K562 (cell line): Measurements from ENCODE around the gene URB2. TPM values are rescaled to one million over a fixed set of nuclear protein-coding genes. Genes with fewer than 3 reads are reported as not detected.

Experiments used
- ATAC-seq: fragments of 200-7000 bp; cut with Tn5 transposase; 3 replicates; pipeline ENCODE4 v1.9.1; 2020; ENCODE audit warnings: moderate library complexity
- BruUV-seq: library from RNA; stranded (reverse); fragments of 400-500 nt; replicated peaks from 2 replicates; lab custom pipeline; 2021; lab: Mats Ljungman, UMichigan
- CTCF ChIA-PET: fragments of 300-600 bp; formaldehyde crosslinking; extraction: SDS; loops from one replicate; lab custom pipeline; 2021; ENCODE audit warnings: low intra/inter-chr PET ratio; lab: Yijun Ruan, JAX
- POLR2A ChIA-PET: fragments of 300-600, 350-650 bp; sonication (Branson Sonifier 250); formaldehyde crosslinking; extraction: SDS; loops from one replicate; lab custom pipeline; 2021; ENCODE audit warnings: antibody characterized with exemption, inconsistent platforms; lab: Yijun Ruan, JAX
- DNase-seq, 4 experiments: peaks; one replicate each; pipeline versions ENCODE4 v3.0.0 to v3.0.0-alpha.2; 2011 to 2018; ENCODE audit warnings: low spot score in 3 of 4, mixed read lengths in 3 of 4; ENCODE audit errors: extremely low read depth in 1 of 4
- FAIRE-seq: peaks from 2 replicates; lab custom pipeline; 2011; peaks lifted over from hg19 to GRCh38; lab: Jason Lieb, UNC
- H2AFZ ChIP-seq: 2 replicates; pipeline ENCODE4 v1.6.0; 2011; ENCODE audit warnings: low read depth, low read length, control low read depth, inconsistent platforms
- H3K27ac ChIP-seq: fragments of 200-600 bp; 3 replicates; pipeline ENCODE4 v1.8.0; 2011; ENCODE audit warnings: low read depth, mild to moderate bottlenecking, control low read depth, inconsistent platforms, low read length, moderate library complexity, mixed read lengths; ENCODE audit errors: extremely low read depth
- H3K27me3 ChIP-seq, 2 experiments: fragments of 300-600 bp in 1 of 2; 2 replicates in 1 of 2; 3 replicates in 1 of 2; pipeline versions ENCODE4 v1.6.0 to v1.8.0; 2011; ENCODE audit warnings: inconsistent platforms in 2 of 2, low read length in 2 of 2, mild to moderate bottlenecking in 1 of 2, mixed read lengths in 1 of 2, moderate library complexity in 1 of 2; ENCODE audit not compliant: control insufficient read depth in 2 of 2, insufficient read depth in 2 of 2
- H3K36me3 ChIP-seq: fragments of 300-600 bp; 3 replicates; pipeline ENCODE4 v1.8.0; 2011; ENCODE audit warnings: mild to moderate bottlenecking, low read length, inconsistent platforms; ENCODE audit not compliant: control insufficient read depth, insufficient read depth
- H3K4me1 ChIP-seq, 2 experiments: fragments of 200-600 bp in 1 of 2; replicated peaks in 1 of 2; 2 replicates in 1 of 2; 3 replicates in 1 of 2; pipeline versions ENCODE4 v1.5.1 to v1.8.0; 2011; ENCODE audit warnings: inconsistent platforms in 2 of 2, low read length in 2 of 2, mild to moderate bottlenecking in 1 of 2, mixed read lengths in 1 of 2, moderate library complexity in 1 of 2; ENCODE audit not compliant: control insufficient read depth in 2 of 2, insufficient read depth in 2 of 2
- H3K4me2 ChIP-seq: 2 replicates; pipeline ENCODE4 v1.6.1; 2011; ENCODE audit warnings: low read length, control low read depth, inconsistent platforms, mixed read lengths; ENCODE audit not compliant: insufficient read depth
- H3K4me3 ChIP-seq: fragments of 200-600 bp; sonication (generic), shearing (Covaris generic); 2 replicates; pipeline ENCODE4 v1.5.1; 2016; ENCODE audit warnings: control low read depth, inconsistent platforms
- H3K79me2 ChIP-seq: fragments of 200-600 bp; 3 replicates; pipeline ENCODE4 v1.8.0; 2011; ENCODE audit warnings: low read length, inconsistent platforms; ENCODE audit not compliant: control insufficient read depth, insufficient read depth
- H3K9ac ChIP-seq, 2 experiments: 2 replicates each; pipeline versions ENCODE4 v1.6.0 to v1.6.1; 2011; ENCODE audit warnings: low read depth in 2 of 2, low read length in 2 of 2, control low read depth in 1 of 2, inconsistent platforms in 1 of 2, mild to moderate bottlenecking in 1 of 2, mixed read lengths in 1 of 2; ENCODE audit not compliant: insufficient read depth in 1 of 2
- H3K9me1 ChIP-seq: one replicate; pipeline ENCODE4 v1.6.0; 2011; ENCODE audit warnings: inconsistent platforms, mild to moderate bottlenecking, low read length, moderate library complexity; ENCODE audit not compliant: control insufficient read depth, insufficient read depth
- H3K9me3 ChIP-seq: replicated peaks from 2 replicates; pipeline ENCODE4 v1.5.1; 2011; ENCODE audit warnings: low read depth, low read length, inconsistent platforms; ENCODE audit not compliant: control insufficient read depth, insufficient read depth
- H4K20me1 ChIP-seq: replicated peaks from 2 replicates; pipeline ENCODE4 v1.6.1; 2011; ENCODE audit warnings: low read length, inconsistent platforms, mixed read lengths; ENCODE audit not compliant: control insufficient read depth, insufficient read depth
- ATF7 ChIP-seq: fragments of 450-650 bp; IDR thresholded peaks from 2 replicates; pipeline ENCODE4 v1.7.1; 2014; ENCODE audit warnings: mild to moderate bottlenecking, moderate library complexity
- ELF2 ChIP-seq: fragments of 250-450 bp; sonication (Bioruptor Pico); IDR thresholded peaks from 2 replicates; pipeline ENCODE4 v1.5.0; 2021; ENCODE audit warnings: mild to moderate bottlenecking
- EP400 ChIP-seq: fragments of 450-650 bp; IDR thresholded peaks from 2 replicates; pipeline ENCODE4 v1.6.1; 2017; ENCODE audit warnings: antibody characterized with exemption, mild to moderate bottlenecking, moderate library complexity
- NFYB ChIP-seq: IDR thresholded peaks from 2 replicates; pipeline ENCODE4 v1.6.1; 2011; ENCODE audit warnings: mild to moderate bottlenecking, moderate library complexity; ENCODE audit not compliant: insufficient read length; ENCODE audit errors: extremely low read depth
- POLR2AphosphoS5 ChIP-seq: IDR thresholded peaks from 2 replicates; pipeline ENCODE4 v1.6.1; 2011; ENCODE audit warnings: mild to moderate bottlenecking, low read depth, low read length, moderate library complexity; ENCODE audit not compliant: control insufficient read depth, insufficient read depth
- ZEB2 ChIP-seq: fragments of 450-650 bp; IDR thresholded peaks from 2 replicates; pipeline ENCODE4 v1.6.1; 2016
- ZKSCAN3 ChIP-seq: fragments of 250-450 bp; sonication (Bioruptor Pico); IDR thresholded peaks from 2 replicates; pipeline ENCODE4 v1.4.0; 2020
- ZNF12 ChIP-seq: sonication (generic); formaldehyde crosslinking; IDR thresholded peaks from 2 replicates; pipeline ENCODE4 v1.4.0; 2020; ENCODE audit warnings: mild to moderate bottlenecking, missing genetic modification reagents
- ZNF584 ChIP-seq: fragments of 200-800 bp; sonication (Bioruptor generic); IDR thresholded peaks from 2 replicates; pipeline ENCODE4 v1.6.1; 2016; ENCODE audit warnings: low read depth, mild to moderate bottlenecking, missing genetic modification characterization, missing compliant biosample characterization
- WGBS: fragments of 100-300 bp; shearing (Covaris generic); methylation state at CpG from one replicate; pipeline ENCODE4 v1.1.6; 2016; ENCODE audit warnings: low coverage, mixed read lengths; ENCODE audit not compliant: insufficient coverage; ENCODE audit errors: missing lambda C conversion rate; 5-methylcytosine and 5-hydroxymethylcytosine counted together
- in situ Hi-C: fragments of 300-500 bp; cut with MboI; formaldehyde crosslinking; loops from 4 replicates; pipeline ENCODE4 v1.15.0; 2018; ENCODE audit warnings: inconsistent platforms, mixed read lengths
- intact Hi-C: fragments of 100-400 bp; cut with micrococcal nuclease; formaldehyde crosslinking; loops from 2 replicates; pipeline ENCODE4 v1.14.2; 2022
- polyA plus RNA-seq, 8 experiments: library from polyadenylated mRNA; depleted of rRNA in 4 of 8; stranded (reverse) in 5 of 8; unstranded in 3 of 8; fragments of >200 nt; fragmentation: Nextera tagmentation in 2 of 8; fragmentation: Illumina TruSeq in 1 of 8; extraction: Ambion mirVana in 2 of 8; extraction: Trizol in 1 of 8; gene quantifications; 2 replicates each; pipeline versions ENCODE4 v1.2.1 to v1.2.3, GENCODE V29; 2011 to 2014; ENCODE audit warnings: inconsistent platforms in 1 of 8, missing spikeins in 1 of 8
- total RNA-seq, 7 experiments: library from RNA; depleted of rRNA in 6 of 7; stranded (reverse); fragments of >200 nt in 6 of 7; fragmentation: Illumina TruSeq in 2 of 7; extraction: Trizol in 2 of 7; gene quantifications; 2 replicates each; pipeline versions ENCODE4 v1.2.1 to v1.2.3, GENCODE V29; 2011 to 2021; ENCODE audit warnings: low replicate concordance in 1 of 7
- TF ChIP-seq, protein P1 (sequence below): fragments of 450-650 bp; IDR thresholded peaks from 2 replicates; pipeline ENCODE4 v1.6.1; 2016; ENCODE audit warnings: borderline replicate concordance
- TF ChIP-seq, protein P2 (sequence below): fragments of 250-450 bp; sonication (Bioruptor Pico); IDR thresholded peaks from 2 replicates; pipeline ENCODE4 v1.5.0; 2021

Gene URB2
- total and polyA plus RNA-seq, 9 of the 15 experiments (the other 6 are each of a cell fraction or from before 2014, with no cell fraction given): 2.8 to 28.3 (median 19.0) TPM

DNA sequence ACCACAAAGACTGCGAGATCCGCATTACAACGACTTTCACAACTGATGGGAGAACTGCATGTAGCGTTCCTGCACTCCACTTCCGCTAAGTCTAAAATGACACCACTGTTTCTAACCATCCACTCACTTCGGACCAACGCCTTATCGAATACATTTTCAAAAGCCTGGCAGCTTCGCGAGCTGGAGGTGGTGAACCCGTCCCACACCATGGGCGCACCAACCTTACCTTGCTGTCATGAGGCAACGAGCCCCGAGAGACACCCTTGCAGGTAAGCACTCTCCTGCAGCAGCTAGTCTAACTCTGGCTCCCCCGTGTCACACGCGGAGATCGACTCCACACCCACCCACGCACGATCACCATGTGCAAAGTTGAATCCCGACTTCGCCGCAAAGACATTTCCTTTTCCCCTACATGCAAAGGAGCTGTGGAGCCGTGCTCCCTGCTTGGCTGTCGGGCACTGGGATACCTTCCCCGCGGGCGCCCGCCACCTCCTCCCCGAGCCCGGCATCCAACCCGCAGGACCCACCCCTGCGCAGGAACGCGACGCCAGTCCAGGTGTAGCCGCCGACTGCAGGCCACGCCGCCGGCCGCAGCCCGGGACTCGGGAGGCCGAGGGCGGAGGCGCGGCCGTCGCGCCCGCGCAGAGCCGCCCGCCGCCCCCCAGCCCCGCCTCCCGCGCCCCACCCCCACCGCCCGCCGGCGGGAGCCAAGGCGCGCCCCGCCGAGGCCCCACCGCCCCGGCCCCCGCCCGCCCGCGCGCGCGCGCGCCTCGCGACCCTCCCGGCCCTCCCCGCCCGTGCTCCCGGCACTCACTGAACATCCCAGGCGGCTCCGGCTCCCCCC, 754 bp upstream of the URB2 start (continued):
- peak; percentile 78 for TF ChIP-seq EP400
- peak; percentile 26; the same call in 1 of the 2 replicates for TF ChIP-seq ATF7
- TF ChIP-seq, protein P1, sequence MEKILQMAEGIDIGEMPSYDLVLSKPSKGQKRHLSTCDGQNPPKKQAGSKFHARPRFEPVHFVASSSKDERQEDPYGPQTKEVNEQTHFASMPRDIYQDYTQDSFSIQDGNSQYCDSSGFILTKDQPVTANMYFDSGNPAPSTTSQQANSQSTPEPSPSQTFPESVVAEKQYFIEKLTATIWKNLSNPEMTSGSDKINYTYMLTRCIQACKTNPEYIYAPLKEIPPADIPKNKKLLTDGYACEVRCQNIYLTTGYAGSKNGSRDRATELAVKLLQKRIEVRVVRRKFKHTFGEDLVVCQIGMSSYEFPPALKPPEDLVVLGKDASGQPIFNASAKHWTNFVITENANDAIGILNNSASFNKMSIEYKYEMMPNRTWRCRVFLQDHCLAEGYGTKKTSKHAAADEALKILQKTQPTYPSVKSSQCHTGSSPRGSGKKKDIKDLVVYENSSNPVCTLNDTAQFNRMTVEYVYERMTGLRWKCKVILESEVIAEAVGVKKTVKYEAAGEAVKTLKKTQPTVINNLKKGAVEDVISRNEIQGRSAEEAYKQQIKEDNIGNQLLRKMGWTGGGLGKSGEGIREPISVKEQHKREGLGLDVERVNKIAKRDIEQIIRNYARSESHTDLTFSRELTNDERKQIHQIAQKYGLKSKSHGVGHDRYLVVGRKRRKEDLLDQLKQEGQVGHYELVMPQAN: peak; percentile 95
- peak; percentile 23; the same call in 1 of the 2 replicates for TF ChIP-seq POLR2AphosphoS5
- TF ChIP-seq ZEB2: peak; percentile 35; the same call in 1 of the 2 replicates

DNA sequence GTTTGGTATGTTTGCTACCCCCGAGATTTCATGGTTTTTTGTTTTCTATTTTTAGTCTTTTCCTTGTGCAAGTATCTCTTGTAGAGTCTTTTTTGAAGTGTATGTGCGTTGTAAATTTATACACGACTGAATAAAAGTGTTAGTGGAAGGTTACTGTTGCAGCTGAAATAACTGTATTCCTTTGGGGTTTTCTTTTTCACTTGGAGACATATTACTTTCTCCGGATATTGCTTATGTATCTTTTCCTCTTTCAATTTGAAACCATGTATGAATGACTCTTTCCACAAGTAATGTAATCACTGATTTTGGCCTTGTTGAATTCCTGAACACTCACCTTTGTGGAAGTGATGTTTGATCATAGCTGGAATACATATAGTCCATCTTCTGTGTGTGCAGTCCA, 956 bp downstream of the URB2 start:
- Histone ChIP-seq H4K20me1 (peaks cover 15% of the 10 kb centered on the region), H3K4me1 (peaks cover 15% of the 10 kb centered on the region in 2 experiments; a peak in 4 of 5 replicates), H3K79me2 (peaks cover 90% of the 10 kb centered on the region), H3K4me3 (peak overlapping the region; percentile 79), H3K27ac (peak overlapping the region; percentile 73; the same call in 1 of the 3 replicates), H3K4me2 (peak overlapping the region; percentile 81), H2AFZ (no peak overlapping the region), H3K9me1 (no peaks in the 10 kb centered on the region), H3K36me3 (peaks cover 36% of the 10 kb centered on the region), H3K27me3 (no peaks in the 10 kb centered on the region), H3K9ac (peak overlapping the region in 1 of 2 experiments; percentile 79; a peak in 3 of 4 replicates)
- in situ Hi-C loops: no loop called here
- DNase-seq (no peak), ATAC-seq (no peak), FAIRE-seq (no peak)
- CTCF ChIA-PET: no interaction called here
- TSS peak; percentile 53 for BruUV-seq
- POLR2A ChIA-PET: interaction anchor here (1.4 to 2.2 kb wide), 2 partner anchors 8 to 72 kb away, joined by 4 to 9 read pairs; no protein-coding TSS in a partner anchor
- WGBS: 1% methylated on average over 4 of the region's 4 CpGs
- intact Hi-C loops: loop anchor here (2.0 kb wide), 1 partner anchor 118 kb away; the partner anchor contains the start of gene NUP133
- no peak for TF ChIP-seq ZNF584 (CRISPR knock-in tag)
- TF ChIP-seq ZNF12: no peak
- no peak for TF ChIP-seq ZKSCAN3 (CRISPR knock-in tag)
- no peak for TF ChIP-seq NFYB
- TF ChIP-seq ELF2 (CRISPR knock-in tag): 0 out of 2 replicates have a peak, but pooled peaks have one; percentile 10
- TF ChIP-seq, protein P2, sequence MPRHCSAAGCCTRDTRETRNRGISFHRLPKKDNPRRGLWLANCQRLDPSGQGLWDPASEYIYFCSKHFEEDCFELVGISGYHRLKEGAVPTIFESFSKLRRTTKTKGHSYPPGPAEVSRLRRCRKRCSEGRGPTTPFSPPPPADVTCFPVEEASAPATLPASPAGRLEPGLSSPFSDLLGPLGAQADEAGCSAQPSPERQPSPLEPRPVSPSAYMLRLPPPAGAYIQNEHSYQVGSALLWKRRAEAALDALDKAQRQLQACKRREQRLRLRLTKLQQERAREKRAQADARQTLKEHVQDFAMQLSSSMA (CRISPR knock-in tag): no peak
- TF ChIP-seq, all 486 proteins: peak for 1
- H3K9me3 ChIP-seq: no peaks in the 10 kb centered on the region
